SK-N-SH treated with all-trans-retinoic acid at 6 μM for 48 hours (cell line): ENCODE measurements around the gene ENO3.

Experiments
- ATAC-seq: fragments of 200-7000 bp; cut with Tn5 transposase; 3 replicates; pipeline ENCODE4 v1.9.1; 2020; ENCODE audit warnings: mild to moderate bottlenecking, moderate library complexity
- ARNTL ChIP-seq: fragments of 450-650 bp; formaldehyde crosslinking; IDR thresholded peaks from 2 replicates; pipeline ENCODE4 v1.5.0; 2020; ENCODE audit warnings: low read depth, mild to moderate bottlenecking, moderate library complexity, borderline replicate concordance
- BACH2 ChIP-seq: fragments of 250-450 bp; sonication (Bioruptor Pico); IDR thresholded peaks from 2 replicates; pipeline ENCODE4 v1.9.0; 2021; ENCODE audit warnings: mild to moderate bottlenecking, borderline replicate concordance
- CSDC2 ChIP-seq: fragments of 250-450 bp; sonication (Bioruptor Pico); IDR thresholded peaks from 2 replicates; pipeline ENCODE4 v1.5.0; 2020; ENCODE audit warnings: mild to moderate bottlenecking, moderate library complexity
- ESRRG ChIP-seq: fragments of 250-450 bp; sonication (Bioruptor Pico); IDR thresholded peaks from 2 replicates; pipeline ENCODE4 v1.6.1; 2021; ENCODE audit warnings: mild to moderate bottlenecking
- GLIS3 ChIP-seq: fragments of 250-450 bp; sonication (Bioruptor Pico); IDR thresholded peaks from 2 replicates; pipeline ENCODE4 v1.5.0; 2020; ENCODE audit warnings: mild to moderate bottlenecking, moderate library complexity
- ISL1 ChIP-seq: fragments of 250-450 bp; sonication (Bioruptor Pico); IDR thresholded peaks from 2 replicates; pipeline ENCODE4 v2.1.2; 2022; ENCODE audit warnings: mild to moderate bottlenecking, moderate library complexity
- PPARA ChIP-seq: fragments of 250-450 bp; sonication (Bioruptor Pico); IDR thresholded peaks from 2 replicates; pipeline ENCODE4 v1.5.0; 2020; ENCODE audit warnings: mild to moderate bottlenecking, borderline replicate concordance
- SNAI2 ChIP-seq: fragments of 250-450 bp; sonication (Bioruptor Pico); IDR thresholded peaks from 2 replicates; pipeline ENCODE4 v1.5.0; 2020; ENCODE audit warnings: mild to moderate bottlenecking, moderate library complexity
- TCF4 ChIP-seq: fragments of 250-450 bp; sonication (Bioruptor Pico); IDR thresholded peaks from 2 replicates; pipeline ENCODE4 v1.8.0; 2021; ENCODE audit warnings: mild to moderate bottlenecking, moderate library complexity, borderline replicate concordance
- TOX ChIP-seq: fragments of 250-450 bp; sonication (Bioruptor Pico); IDR thresholded peaks from 2 replicates; pipeline ENCODE4 v1.8.0; 2021; ENCODE audit warnings: mild to moderate bottlenecking, moderate library complexity, borderline replicate concordance
- ZC3H10 ChIP-seq: fragments of 250-450 bp; sonication (Bioruptor Pico); IDR thresholded peaks from 2 replicates; pipeline ENCODE4 v1.5.1; 2021; ENCODE audit warnings: mild to moderate bottlenecking, moderate library complexity
- ZFP3 ChIP-seq: fragments of 250-450 bp; sonication (Bioruptor Pico); IDR thresholded peaks from 2 replicates; pipeline ENCODE4 v1.5.0; 2020; ENCODE audit warnings: mild to moderate bottlenecking, moderate library complexity
- ZNF70 ChIP-seq: fragments of 450-650 bp; formaldehyde crosslinking; IDR thresholded peaks from 2 replicates; pipeline ENCODE4 v1.5.0; 2020; ENCODE audit warnings: mild to moderate bottlenecking, moderate library complexity
- ZNF8 ChIP-seq: fragments of 450-650 bp; formaldehyde crosslinking; IDR thresholded peaks from 2 replicates; pipeline ENCODE4 v1.5.0; 2020; ENCODE audit warnings: mild to moderate bottlenecking, moderate library complexity
- TF ChIP-seq, protein P1 (sequence below): fragments of 250-450 bp; sonication (Bioruptor Pico); IDR thresholded peaks from 2 replicates; pipeline ENCODE4 v1.5.1; 2020; ENCODE audit warnings: low read depth, mild to moderate bottlenecking, moderate library complexity
- TF ChIP-seq, protein P2 (sequence below): fragments of 250-450 bp; sonication (Bioruptor Pico); IDR thresholded peaks from 2 replicates; pipeline ENCODE4 v1.5.1; 2021; ENCODE audit warnings: mild to moderate bottlenecking, moderate library complexity
- TF ChIP-seq, protein P3 (sequence below): fragments of 250-450 bp; sonication (Bioruptor Pico); IDR thresholded peaks from 2 replicates; pipeline ENCODE4 v1.5.0; 2020; ENCODE audit warnings: mild to moderate bottlenecking, moderate library complexity
- TF ChIP-seq, protein P4 (sequence below): fragments of 250-450 bp; sonication (Bioruptor Pico); IDR thresholded peaks from 2 replicates; pipeline ENCODE4 v1.8.0; 2020; ENCODE audit warnings: mild to moderate bottlenecking, moderate library complexity, borderline replicate concordance

ENO3 gene

DNA sequence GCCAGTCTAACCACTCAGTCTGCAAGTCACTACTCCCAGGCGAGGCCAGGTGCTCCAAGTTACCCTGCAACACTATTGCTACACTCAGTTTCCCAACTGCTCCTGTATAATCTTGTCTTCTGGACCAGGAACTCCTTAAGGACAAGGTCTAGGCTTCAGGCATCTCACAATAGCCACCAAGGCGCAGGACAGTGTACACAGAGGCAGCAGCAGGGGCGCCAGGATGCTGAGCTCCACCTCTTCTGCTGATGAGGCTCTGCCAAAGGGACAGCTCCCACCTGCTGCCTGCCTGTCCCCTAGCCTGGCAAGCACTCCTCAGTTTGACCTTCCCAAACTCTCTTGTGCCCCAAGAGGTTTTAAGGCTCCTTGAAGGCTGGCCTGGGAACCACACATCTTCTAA lies 14.5 kb upstream of the ENO3 start:
- ATAC-seq, result no peak

DNA sequence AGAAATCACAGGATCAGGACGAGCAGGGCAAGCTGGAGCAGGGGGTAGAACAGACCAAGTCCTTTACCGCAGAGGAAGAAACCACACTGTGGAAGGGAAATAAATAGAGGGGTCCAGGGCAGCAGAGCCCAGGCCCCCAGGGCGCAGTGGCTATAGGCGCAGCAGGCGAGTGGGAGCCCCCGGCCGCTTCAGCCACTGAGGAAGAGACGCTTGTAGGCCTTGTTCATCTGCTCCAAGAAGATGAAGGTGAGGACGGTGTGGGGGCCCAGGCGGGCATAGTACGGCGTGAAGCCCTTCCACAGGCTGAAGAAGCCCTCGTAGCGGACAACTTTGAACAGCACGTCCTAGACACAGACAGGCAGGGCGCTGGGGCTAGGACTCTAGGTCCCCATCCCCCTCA lies 13.4 kb upstream of the ENO3 start:
- no peak for ATAC-seq
- TF ChIP-seq SNAI2 (CRISPR knock-in tag) (no peak), ZNF8 (CRISPR knock-in tag) (no peak), BACH2 (CRISPR knock-in tag) (no peak), ZC3H10 (CRISPR knock-in tag) (no peak), ARNTL (CRISPR knock-in tag) (no peak), ISL1 (CRISPR knock-in tag) (no peak)

More for the DNA sequence above, 14.5 kb upstream of the ENO3 start:
- TF ChIP-seq, protein P1, sequence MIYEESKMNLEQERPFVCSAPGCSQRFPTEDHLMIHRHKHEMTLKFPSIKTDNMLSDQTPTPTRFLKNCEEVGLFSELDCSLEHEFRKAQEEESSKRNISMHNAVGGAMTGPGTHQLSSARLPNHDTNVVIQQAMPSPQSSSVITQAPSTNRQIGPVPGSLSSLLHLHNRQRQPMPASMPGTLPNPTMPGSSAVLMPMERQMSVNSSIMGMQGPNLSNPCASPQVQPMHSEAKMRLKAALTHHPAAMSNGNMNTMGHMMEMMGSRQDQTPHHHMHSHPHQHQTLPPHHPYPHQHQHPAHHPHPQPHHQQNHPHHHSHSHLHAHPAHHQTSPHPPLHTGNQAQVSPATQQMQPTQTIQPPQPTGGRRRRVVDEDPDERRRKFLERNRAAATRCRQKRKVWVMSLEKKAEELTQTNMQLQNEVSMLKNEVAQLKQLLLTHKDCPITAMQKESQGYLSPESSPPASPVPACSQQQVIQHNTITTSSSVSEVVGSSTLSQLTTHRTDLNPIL (CRISPR knock-in tag), result no peak
- no peak for TF ChIP-seq TCF4 (CRISPR knock-in tag)
- no peak for TF ChIP-seq BACH2 (CRISPR knock-in tag)
- TF ChIP-seq, protein P2, sequence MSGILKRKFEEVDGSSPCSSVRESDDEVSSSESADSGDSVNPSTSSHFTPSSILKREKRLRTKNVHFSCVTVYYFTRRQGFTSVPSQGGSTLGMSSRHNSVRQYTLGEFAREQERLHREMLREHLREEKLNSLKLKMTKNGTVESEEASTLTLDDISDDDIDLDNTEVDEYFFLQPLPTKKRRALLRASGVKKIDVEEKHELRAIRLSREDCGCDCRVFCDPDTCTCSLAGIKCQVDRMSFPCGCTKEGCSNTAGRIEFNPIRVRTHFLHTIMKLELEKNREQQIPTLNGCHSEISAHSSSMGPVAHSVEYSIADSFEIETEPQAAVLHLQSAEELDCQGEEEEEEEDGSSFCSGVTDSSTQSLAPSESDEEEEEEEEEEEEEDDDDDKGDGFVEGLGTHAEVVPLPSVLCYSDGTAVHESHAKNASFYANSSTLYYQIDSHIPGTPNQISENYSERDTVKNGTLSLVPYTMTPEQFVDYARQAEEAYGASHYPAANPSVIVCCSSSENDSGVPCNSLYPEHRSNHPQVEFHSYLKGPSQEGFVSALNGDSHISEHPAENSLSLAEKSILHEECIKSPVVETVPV (CRISPR knock-in tag), result no peak
- no peak for TF ChIP-seq CSDC2 (CRISPR knock-in tag)
- TF ChIP-seq PPARA (CRISPR knock-in tag), result no peak
- no peak for TF ChIP-seq ARNTL (CRISPR knock-in tag)
- no peak for TF ChIP-seq TOX
- TF ChIP-seq ISL1 (CRISPR knock-in tag), result no peak
- TF ChIP-seq ZC3H10 (CRISPR knock-in tag), result no peak
- no peak for TF ChIP-seq ZNF8 (CRISPR knock-in tag)
- TF ChIP-seq, protein P3, sequence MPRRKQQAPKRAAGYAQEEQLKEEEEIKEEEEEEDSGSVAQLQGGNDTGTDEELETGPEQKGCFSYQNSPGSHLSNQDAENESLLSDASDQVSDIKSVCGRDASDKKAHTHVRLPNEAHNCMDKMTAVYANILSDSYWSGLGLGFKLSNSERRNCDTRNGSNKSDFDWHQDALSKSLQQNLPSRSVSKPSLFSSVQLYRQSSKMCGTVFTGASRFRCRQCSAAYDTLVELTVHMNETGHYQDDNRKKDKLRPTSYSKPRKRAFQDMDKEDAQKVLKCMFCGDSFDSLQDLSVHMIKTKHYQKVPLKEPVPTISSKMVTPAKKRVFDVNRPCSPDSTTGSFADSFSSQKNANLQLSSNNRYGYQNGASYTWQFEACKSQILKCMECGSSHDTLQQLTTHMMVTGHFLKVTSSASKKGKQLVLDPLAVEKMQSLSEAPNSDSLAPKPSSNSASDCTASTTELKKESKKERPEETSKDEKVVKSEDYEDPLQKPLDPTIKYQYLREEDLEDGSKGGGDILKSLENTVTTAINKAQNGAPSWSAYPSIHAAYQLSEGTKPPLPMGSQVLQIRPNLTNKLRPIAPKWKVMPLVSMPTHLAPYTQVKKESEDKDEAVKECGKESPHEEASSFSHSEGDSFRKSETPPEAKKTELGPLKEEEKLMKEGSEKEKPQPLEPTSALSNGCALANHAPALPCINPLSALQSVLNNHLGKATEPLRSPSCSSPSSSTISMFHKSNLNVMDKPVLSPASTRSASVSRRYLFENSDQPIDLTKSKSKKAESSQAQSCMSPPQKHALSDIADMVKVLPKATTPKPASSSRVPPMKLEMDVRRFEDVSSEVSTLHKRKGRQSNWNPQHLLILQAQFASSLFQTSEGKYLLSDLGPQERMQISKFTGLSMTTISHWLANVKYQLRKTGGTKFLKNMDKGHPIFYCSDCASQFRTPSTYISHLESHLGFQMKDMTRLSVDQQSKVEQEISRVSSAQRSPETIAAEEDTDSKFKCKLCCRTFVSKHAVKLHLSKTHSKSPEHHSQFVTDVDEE (CRISPR knock-in tag), result no peak
- TF ChIP-seq ESRRG, result no peak
- TF ChIP-seq, protein P4, sequence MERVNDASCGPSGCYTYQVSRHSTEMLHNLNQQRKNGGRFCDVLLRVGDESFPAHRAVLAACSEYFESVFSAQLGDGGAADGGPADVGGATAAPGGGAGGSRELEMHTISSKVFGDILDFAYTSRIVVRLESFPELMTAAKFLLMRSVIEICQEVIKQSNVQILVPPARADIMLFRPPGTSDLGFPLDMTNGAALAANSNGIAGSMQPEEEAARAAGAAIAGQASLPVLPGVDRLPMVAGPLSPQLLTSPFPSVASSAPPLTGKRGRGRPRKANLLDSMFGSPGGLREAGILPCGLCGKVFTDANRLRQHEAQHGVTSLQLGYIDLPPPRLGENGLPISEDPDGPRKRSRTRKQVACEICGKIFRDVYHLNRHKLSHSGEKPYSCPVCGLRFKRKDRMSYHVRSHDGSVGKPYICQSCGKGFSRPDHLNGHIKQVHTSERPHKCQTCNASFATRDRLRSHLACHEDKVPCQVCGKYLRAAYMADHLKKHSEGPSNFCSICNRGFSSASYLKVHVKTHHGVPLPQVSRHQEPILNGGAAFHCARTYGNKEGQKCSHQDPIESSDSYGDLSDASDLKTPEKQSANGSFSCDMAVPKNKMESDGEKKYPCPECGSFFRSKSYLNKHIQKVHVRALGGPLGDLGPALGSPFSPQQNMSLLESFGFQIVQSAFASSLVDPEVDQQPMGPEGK (CRISPR knock-in tag), result no peak

DNA sequence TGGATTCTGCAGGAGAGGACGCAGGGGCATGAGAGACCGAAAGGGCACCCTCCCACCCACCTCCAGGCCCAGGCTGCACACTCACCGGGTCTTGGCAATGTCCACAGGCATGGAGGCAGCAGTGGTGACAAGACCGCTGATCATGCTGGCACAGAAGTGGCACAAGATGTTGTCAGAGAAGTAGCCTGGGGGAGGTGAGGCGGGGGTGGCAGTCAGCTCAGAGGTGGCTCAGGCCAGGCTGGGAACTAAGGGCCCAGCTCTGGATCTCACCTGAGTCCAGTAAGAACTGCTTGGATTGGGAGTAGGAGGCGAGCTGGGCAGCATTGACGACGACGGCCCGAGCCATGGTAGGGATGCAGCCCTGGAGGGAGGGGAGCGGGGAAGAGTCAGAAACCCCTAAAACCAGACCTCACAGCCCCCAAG lies 12.8 kb upstream of the ENO3 start:
- TF ChIP-seq ZNF8 (CRISPR knock-in tag) (no peak), ZFP3 (CRISPR knock-in tag) (no peak), SNAI2 (CRISPR knock-in tag) (no peak), ZNF70 (CRISPR knock-in tag) (no peak), TOX (no peak), GLIS3 (CRISPR knock-in tag) (no peak), CSDC2 (CRISPR knock-in tag) (no peak)
- TF ChIP-seq, protein P4 (CRISPR knock-in tag), result no peak
- TF ChIP-seq, protein P3 (CRISPR knock-in tag), result no peak
- no peak for ATAC-seq
